Activated naive CD4-positive, alpha-beta T cell (primary cell): ENCODE results near the gene ZNF195.
"Not testable (repeated sequence)": the region's sequence is repeated elsewhere in the genome, so short reads cannot be mapped to it uniquely, and the experiment has no call there.

Experiments used
- DNase-seq, 4 experiments: peaks; one replicate each; lab custom pipeline; 2025; lab: John Stamatoyannopoulos, UW

ZNF195 gene

DNA sequence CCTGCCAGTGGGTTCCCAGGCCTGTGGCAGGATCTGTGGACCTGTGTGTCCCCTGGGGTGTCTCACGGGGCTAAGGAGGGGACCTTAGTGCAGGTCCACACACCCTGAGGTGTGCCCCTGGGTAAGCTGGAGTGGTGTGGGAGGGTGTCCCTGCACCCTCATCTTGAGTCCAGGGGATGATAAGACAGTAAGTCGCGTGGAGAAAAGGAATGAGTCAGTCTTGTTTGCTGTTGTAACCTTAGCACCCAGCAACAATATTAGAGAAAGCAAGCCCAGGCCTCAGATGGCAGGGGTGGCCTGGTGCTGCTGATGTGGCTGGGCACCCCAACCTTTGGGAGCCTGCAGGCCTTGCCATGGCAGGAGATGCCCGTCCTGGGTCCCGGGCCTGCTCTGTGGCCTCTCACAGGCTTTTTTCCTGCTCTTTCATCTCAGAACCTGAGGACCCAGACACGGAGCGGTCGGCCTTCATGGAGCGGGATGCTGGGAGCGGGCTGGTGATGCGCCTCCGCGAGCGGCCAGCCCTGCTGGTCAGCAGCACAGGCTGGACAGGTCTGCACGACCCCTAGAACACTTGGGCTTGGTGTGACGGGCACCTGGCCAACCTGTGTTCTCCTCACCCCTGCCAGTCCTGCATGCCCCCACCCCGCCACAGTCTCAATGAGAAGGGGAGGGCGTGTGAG, 23.4 kb upstream of the ZNF195 start:
- DNase-seq = not testable (repeated sequence)

- DNase-seq = not testable (repeated sequence)
These were observed 22.1 kb upstream of the ZNF195 start for GRCh38 chr11:3401052-3401451.

- not testable (repeated sequence) for DNase-seq
These were observed 19.6 kb upstream of the ZNF195 start for GRCh38 chr11:3398509-3398908.

DNA sequence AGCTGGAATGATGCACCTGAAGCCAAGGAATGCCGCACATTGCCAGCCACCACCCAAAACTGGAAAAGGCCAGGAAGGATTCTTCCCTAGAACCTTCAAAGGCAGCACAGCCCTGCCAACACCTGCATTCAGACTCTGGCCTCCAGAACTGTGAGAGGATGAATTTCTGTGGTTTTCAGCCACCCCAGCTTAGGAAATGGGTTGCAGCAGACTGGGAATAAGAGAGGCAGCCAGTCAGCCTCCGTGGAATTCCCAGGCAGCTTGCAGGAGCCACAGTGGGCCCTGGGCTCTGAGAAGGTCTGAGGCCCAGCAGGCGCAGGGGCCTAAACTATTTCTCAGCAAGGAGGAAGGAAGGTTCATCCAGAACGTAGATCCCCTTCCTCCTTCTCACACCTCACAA, 19.2 kb upstream of the ZNF195 start:
- not testable (repeated sequence) for DNase-seq

DNA sequence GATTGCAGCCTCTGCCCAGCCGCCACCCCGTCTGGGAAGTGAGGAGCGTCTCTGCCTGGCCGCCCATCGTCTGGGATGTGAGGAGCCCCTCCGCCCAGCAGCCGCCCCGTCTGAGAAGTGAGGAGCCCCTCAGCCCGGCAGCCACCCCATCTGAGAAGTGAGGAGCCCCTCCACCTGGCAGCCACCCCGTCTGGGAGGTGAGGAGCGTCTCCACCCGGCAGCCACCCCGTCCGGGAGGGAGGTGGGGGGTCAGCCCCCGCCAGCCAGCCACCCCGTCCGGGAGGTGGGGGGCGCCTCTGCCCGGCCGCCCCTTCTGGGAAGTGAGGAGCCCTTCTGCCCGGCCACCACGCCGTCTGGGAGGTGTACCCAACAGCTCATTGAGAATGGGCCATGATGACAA, 18.3 kb upstream of the ZNF195 start:
- not testable (repeated sequence) for DNase-seq

GRCh38 chr11:3395468-3395867, 16.5 kb upstream of the ZNF195 start:
- DNase-seq = not testable (repeated sequence)

DNA sequence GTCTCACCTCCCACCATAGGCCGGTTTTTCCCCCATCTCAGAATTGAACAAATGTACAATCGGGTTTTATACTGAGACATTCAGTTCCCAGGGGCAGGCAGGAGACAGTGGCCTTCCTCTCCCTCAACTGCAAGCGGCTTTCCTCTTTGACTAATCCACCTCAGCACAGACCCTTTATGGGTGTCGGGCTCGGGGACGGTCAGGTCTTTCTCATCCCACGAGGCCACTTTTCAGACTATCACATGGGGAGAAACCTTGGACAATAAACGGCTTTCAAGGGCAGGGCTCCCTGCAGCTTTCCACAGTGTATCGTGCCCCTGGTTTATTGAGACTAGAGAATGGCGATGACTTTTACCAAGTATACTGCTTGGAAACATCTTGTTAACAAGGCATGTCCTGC, 16.0 kb upstream of the ZNF195 start:
- not testable (repeated sequence) for DNase-seq

DNA sequence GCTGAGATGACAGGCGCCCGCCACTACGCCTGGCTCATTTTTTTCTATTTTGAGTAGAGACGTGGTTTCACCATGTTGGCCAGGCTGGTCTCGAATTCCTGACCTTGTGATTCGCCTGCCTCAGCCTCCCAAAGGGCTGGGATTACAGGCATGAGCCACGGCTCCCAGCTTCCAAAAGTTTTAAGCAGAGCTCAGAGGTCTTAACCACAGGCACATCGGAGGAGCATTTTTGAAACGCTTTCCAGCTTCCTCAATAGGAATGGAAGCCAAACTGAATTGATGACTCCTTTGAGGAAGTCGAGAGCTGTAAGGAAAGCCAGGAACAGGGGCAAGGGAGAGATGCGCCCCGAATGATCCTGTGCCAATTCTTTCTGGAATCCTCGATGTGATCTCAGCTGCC, 14.5 kb upstream of the ZNF195 start:
- DNase-seq = not testable (repeated sequence)

DNA sequence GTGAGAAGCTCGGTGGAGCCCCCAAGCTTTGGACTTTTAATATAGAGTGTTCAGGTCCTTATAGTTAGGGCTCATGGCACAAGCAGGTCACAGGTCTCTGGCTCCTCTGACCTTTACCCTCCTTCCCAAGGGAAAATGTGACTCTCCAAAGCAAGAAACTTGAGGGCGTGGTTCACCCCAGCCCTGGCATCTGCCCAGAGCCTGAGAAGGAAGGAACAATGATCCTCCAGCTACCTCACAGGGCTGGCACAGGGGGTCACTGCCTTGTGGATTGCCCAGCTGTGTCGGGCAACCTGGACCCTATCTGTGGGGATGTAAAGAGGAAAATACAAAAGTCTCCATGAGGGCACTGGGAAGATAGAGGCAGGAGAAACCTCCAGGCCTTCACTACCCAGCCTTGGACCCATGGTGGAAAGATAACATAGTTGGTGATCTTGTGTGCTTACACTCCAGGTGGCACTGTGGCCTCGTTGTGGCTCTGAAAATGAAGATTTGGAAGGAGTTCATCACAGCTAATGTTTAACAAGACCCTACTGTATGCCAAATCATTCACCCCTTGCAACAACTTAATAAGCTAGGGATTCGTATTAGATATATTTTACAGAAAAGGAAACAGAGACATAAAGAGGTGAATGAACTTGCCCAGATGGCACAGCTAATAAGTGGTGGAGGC, 3.8 kb upstream of the ZNF195 start:
- DNase-seq = no peak

GRCh38 chr11:3381794-3382193, 2.8 kb upstream of the ZNF195 start:
- no peak for DNase-seq

DNA sequence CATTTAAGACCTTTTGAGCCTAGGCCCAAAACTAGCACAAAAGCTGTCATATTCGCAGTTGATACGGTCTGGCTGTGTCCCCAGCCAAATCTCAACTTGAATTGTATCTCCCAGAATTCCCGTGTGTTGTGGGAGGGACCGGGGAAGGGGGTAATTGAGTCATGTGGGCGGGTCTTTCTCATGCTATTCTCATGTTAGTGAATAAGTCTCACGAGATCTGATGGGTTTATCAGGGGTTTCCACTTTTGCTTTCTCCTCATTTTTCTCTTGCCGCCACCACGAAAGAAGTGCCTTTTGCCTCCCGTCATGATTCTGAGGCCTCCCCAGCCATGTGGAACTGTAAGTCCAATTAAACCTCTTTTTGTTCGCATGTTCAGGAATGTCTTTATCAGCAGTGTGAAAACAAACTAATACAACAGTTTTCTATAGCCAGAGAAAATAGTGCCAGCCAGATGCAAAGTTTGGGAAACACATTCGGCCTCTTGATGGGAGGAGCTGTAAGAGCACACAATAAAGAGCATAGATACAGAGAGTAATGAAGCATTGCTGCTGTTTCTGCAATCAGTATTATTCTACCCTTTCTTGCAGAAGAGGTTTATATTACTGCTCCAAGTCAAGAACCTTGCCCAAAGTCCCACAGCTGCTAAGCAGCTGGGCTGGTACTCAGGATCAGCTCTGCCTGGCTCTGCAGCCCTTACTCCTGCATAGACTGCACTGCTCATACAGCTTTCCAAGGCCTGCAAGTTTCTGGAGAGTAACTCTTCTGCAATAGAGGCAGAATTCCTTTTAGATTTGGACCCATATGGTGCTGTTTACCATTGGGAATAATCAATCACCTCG, 2.0 kb upstream of the ZNF195 start:
- no peak for DNase-seq

- no peak for DNase-seq
These were observed 3.4 kb downstream of the ZNF195 start for GRCh38 chr11:3375552-3375951.

GRCh38 chr11:3370311-3370870, 8.6 kb downstream of the ZNF195 start:
- DNase-seq = no peak

GRCh38 chr11:3369366-3369765, 9.6 kb downstream of the ZNF195 start:
- no peak for DNase-seq

- no peak for DNase-seq
These were observed 10.7 kb downstream of the ZNF195 start for GRCh38 chr11:3368199-3368598.

DNA sequence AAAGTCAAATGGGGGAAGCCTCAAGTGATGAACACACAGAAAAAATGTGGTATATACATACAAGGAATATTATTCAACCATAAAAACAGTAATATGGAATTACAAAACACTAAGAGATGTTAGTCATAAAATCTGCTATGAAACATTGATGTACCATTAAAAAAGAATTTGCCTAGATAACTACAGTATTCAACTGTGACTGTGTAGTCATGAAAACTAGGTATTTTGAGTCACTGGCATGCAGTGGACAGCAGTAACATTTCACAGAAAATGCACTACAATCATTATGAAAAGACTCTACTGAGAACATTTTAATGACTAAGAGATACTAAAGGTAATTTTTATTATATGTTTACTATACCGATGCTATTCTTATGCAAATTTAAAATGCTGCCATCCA, 11.7 kb downstream of the ZNF195 start:
- DNase-seq = no peak

GRCh38 chr11:3359092-3359824, 19.7 kb downstream of the ZNF195 start:
- DNase-seq = no peak

GRCh38 chr11:3357994-3358676, 20.8 kb downstream of the ZNF195 start:
- no peak for DNase-seq

DNA sequence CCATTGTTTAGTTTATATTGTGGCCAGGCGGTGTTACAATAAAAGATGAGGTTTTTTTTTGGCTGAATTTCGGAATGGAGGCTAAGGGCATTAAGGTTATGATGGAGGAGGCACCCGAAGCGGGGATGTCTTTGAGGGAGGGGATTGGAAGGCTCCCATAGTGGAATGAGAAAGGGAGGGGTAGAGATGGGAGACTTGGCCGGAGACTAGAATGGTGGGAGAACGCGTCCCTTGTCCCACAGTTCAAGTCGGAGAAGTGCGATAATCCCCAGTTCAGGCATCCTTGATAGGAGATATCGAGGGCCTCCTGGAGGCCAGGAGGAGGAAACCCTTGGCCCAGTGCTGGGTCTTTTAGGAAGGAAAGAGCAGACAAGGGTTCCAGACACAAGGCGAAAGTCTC, 21.6 kb downstream of the ZNF195 start:
- no peak for DNase-seq

DNA sequence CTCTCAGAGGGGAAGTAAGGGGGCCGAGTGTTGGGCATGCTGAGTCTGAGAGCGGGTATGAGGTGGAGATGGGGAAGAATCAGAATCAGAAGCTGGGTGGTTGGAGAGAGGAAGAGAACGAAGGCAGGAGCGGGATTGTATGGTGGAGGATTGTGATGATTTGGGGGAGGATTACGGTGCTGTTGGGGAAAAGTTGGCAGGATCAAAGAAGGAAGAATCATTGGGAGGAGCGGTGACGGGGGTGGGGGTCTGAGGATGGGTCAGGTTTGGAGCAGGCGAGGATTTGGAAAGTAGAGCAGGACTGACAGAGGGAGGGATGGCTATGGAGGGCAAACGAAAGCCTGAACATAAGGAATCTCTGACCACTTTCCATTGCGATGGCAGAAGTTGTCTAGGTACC, 22.1 kb downstream of the ZNF195 start:
- DNase-seq = no peak

- DNase-seq = no peak
These were observed 25.9 kb downstream of the ZNF195 start for GRCh38 chr11:3353066-3353465.
